ENCODE data around the gene PTMA.
"Not testable (repeated sequence)": the region's sequence is repeated elsewhere in the genome, so short reads cannot be mapped to it uniquely, and the experiment has no call there.

PTMA gene, protein sequence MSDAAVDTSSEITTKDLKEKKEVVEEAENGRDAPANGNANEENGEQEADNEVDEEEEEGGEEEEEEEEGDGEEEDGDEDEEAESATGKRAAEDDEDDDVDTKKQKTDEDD

GRCh38 chr2:231707927-231708772 lies at the start of gene PTMA:
Gene PTMA, plus strand, starts transcription at chr2:231708525. Its CDS starts 182 bp downstream, at chr2:231708707.
- DNase-seq = peak; percentile 99

GRCh38 chr2:231660073-231660472 lies 48.3 kb upstream of the PTMA start:
- not testable (repeated sequence) for DNase-seq

GRCh38 chr2:231660860-231661259 lies 47.5 kb upstream of the PTMA start:
- no peak for DNase-seq

DNA sequence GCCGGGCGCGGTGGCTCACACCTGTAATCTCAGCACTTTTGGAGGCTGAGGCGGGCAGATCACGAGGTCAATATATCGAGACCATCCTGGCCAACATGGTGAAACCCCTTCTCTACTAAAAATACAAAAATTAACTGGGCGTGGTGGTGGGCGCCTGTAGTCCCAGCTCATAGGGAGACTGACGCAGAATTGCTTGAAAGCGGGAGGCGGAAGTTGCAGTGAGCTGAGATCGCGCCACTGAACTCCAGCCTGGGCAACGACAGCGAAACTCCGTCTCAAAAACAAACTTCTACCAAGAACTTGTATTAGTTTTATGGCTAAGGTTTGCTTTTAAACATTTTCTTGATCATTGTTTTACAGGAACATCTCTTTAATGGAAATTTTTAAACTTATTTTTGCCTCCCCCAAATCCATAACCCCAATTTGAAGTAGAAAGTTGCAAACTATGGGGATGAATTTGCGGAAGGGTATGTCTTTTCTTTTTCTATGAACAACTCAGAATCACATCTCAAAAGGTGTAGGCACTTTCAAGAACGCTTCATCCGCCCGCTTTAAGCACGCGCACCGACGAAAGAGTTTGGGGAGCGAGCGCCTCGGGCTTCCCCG lies 46.8 kb upstream of the PTMA start:
- DNase-seq = peak; percentile 72

- DNase-seq = peak; percentile 99
These were observed 46.1 kb upstream of the PTMA start for GRCh38 chr2:231662028-231662810.

DNA sequence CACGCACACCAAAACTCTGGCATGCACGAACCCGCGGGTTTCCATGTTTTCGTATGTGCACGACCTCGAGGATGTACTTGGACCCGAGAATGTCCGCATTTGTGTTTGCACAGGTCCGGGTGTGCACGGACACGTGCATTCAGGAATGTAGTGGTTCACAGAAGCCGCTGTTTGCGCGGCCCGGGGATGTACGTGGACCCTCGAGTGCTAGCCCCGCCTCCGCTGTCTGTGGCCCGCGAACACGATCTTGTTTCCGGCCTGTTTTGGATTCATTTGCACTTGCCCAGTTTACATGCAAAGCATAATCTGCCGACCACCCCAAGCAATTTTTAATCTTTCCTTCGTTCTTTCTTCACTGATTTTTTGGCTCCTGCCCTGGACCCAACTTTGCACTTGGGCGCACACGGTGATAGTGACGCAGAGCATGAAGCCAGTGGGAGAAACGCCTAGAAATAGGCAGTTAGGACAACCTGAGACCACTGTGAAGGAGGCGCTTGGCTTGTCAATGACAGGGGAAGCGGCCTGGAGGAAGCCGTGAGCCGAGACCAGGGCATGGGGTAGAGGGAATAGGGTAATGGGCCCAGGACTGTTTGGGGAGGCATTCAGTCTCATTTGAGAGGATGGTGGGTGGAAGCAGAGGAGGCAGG lies 45.4 kb upstream of the PTMA start:
- no peak for DNase-seq

GRCh38 chr2:231663458-231664212 lies 44.7 kb upstream of the PTMA start:
- DNase-seq = no peak

DNA sequence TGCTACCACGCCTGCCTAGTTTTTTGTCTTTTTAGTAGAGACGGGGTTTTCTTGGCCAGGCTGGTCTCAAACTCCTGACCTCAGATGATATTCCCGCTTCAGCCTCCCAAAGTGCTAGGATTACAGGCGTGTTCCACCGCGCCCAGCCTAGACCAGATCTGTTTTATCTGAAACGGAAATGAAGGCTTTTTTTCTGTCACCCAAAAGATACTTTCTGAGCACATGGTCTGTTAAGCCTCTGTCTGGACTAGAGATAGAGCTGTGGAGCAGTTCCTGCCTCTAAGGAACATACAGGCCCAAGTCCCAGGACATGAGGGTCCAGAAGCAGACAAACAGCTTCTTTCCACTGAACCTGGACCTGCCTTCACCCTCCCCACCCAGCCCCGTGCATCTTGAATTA lies 43.6 kb upstream of the PTMA start:
- DNase-seq = no peak

DNA sequence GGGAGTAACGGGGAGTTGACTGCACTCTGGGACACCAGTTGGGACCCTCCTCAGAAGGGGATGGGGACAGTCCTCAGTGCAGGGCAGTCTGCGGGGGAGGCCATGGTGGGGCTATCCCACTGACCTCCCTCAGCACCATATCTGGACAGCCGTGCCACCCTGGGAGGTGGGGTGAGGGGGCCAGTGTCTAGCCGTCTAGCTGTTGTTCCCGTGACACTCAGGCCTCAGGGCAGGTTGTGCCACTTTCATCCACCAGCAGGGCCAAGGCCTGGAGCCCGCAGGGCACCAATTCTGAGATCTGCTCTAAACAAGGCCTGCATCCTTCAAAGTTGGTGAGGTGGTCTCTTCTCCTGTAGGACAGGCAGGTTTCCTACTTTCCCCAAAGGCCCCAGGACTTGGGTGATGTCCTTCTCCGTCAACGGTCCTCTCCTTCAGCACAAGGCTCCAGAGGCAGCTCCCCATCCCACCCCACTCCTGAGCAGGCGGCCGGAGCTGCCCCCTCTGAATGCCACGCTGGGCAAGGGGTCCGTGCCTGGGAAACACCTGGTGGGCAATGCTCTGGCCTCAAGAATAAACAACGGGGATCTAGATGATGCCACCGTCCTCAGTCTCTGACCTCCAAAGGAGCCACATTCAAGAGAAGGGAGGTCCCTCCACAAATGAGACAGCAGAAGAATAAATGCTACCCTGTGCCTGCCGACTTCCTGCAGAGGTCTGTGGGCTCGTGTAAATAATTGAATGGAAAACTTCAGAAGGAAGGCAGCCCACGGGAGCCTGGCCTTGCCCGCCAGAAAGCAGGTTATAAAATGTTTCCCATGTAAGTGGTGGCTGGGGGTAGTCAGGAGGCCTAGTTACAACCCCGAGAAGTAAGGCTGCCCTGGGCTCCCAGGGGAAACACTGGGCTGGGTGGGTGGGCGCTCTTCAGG lies 42.8 kb upstream of the PTMA start:
- DNase-seq = no peak

- DNase-seq = no peak
These were observed 41.9 kb upstream of the PTMA start for GRCh38 chr2:231666171-231667095.

DNA sequence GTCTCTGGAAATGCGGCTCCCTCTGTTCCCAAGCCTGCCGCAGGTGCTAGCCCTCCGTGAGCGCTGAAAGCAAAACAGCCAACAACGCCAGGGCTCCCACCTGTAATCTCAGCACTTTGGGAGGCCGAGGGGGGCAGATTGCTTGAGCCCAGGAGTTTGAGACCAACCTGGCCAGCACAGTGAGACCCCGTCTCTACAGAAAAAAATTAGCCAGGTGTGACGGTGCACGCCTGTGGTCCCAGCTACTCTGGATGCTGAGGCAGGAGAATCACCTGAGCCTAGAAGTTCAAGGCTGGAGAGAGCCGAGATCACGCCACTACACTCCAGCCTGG lies 41.3 kb upstream of the PTMA start:
- no peak for DNase-seq

DNA sequence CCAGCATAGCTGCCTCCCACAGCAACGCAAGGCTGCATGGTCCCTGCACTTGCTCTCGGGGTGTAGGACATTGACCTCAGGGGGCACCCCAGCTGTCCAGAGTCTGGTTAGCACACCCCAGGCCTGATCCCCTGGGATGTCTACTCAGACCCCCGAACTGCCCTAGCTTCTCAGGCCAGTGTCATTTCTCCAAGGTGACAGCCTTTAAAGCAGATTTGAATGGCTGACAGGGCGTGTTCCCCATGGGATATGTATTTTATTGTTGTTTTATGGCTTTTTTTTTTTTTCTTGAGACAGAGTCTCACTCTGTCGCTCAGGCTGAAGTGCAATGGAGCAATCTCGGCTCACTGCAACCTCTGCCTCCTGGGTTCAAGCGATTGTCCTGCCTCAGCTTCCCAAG lies 40.8 kb upstream of the PTMA start:
- DNase-seq = no peak

- no peak for DNase-seq
These were observed 39.3 kb upstream of the PTMA start for GRCh38 chr2:231668981-231669380.

- no peak for DNase-seq
These were observed 36.9 kb upstream of the PTMA start for GRCh38 chr2:231671270-231672050.

DNA sequence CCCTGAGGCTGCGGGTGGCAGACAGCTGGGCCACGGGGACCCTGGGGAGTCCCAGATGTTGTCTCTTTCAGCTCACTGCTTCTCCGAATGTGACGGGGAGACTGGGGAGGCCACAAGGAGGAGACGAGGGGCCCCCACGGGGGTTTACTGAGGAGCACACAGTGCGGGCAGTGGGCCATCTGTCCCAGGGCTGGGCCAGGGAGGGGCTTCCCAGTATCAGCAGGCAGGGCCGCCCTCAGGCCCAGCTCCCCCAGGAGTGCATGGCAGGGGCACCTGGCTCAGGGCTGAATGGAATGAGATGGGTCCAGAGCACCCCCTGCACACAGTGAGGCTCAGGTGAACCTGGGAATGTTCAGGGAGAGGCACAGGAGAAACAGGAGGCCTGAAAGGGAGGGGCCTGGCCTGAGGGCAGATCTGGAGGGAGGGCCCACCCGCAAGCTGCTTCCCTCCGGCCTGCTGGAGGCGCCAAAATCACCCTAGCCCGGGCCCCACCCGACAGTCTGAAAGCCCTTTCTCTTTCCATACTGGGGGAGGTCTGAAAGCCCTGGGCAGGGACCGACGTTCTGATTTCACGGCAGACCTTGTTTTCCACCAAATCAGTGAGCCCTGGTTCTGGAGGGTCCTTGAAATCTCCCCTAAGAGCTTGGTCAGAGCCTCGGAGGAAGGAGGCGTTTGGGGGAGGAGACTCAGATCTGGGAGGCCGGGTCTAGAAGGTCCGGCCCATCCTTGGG lies 35.5 kb upstream of the PTMA start:
- DNase-seq = no peak

DNA sequence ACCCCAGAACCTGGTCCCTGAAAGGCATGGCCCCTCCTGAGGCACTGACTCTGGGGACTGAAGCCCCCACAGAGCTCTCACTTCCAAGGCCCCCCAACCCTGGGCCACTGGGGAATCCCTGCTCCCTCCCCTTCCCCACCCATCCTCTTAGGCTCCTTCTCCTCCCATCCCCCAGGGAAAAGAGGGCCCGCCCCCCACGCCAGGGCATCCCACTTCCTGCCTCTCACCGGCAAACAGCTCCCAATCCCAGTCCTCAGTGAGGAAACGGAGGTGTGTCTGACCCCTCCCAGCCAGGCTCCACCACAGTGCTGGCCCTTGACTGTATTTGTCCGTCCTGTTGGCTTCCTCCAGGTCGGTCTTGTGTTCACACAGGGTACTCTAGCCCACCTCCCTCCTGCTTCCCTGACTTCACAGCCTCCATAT lies 35.0 kb upstream of the PTMA start:
- no peak for DNase-seq

- DNase-seq = peak; percentile 86
These were observed 33.6 kb upstream of the PTMA start for GRCh38 chr2:231674587-231675338.

DNA sequence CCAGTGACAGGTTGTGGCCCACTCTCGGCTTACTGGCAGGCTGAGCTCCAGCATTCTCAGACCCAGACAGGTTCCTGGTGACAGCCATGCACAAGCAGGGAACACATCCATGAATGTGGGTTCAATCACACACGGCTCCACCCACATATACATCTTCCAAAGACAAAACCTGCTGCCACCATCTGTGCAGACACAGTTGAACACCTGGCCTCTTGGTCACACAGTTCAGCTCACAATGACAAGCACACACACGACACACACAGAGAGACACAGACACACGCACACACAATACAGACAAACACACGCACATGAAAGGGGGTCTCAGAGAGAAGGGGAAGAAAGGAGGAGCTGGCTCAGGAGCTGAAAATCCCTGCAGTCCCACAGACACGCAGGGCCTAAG lies 32.1 kb upstream of the PTMA start:
- DNase-seq = no peak

Data from activated CD8-positive, alpha-beta memory T cell treated with anti-CD3 and anti-CD28 coated beads for 24 hours (primary cell).